HCT116 (cell line): ENCODE measurements around the gene VASN. TPM values are rescaled to one million over a fixed set of nuclear protein-coding genes. Genes with fewer than 3 reads are reported as not detected.

Experiments
- ATAC-seq: fragments of 200-7000 bp; cut with Tn5 transposase; 2 replicates; pipeline ENCODE4 v1.9.1; 2020; ENCODE audit warnings: mild to moderate bottlenecking, moderate library complexity
- BruUV-seq: library from RNA; stranded (reverse); fragments of 400-500 nt; replicated peaks from 2 replicates; lab custom pipeline; 2021; lab: Mats Ljungman, UMichigan
- CTCF ChIA-PET: fragments of 300-600 bp; sonication (Branson Sonifier 250); formaldehyde crosslinking; loops from one replicate; lab custom pipeline; 2021; ENCODE audit warnings: antibody characterized with exemption; lab: Charles Lee
- POLR2A ChIA-PET: fragments of 300-600, 350-600 bp; sonication (Branson Sonifier 250); formaldehyde crosslinking; loops from one replicate; lab custom pipeline; 2021; ENCODE audit warnings: antibody characterized with exemption; lab: Charles Lee
- RAD21 ChIA-PET, 2 experiments: fragments of 300-600 bp; sonication (Branson Sonifier 250); formaldehyde crosslinking; loops; one replicate each; lab custom pipeline; 2023; ENCODE audit warnings: low total read pairs in 2 of 2; ENCODE audit not compliant: uncharacterized antibody in 2 of 2, unreplicated experiment in 2 of 2, low non-redundant PET in 1 of 2; lab: Charles Lee
- DNase-seq: peaks from one replicate; pipeline ENCODE4 v3.0.0-alpha.2; 2010; ENCODE audit warnings: low read depth, low spot score
- H2AFZ ChIP-seq: fragments of 200-600 bp; shearing (Covaris generic), sonication (generic); 2 replicates; pipeline ENCODE4 v1.6.1; 2017; ENCODE audit warnings: low read depth, mixed run types, mixed read lengths, antibody characterized with exemption, low read length; ENCODE audit not compliant: poor library complexity, severe bottlenecking
- H3K27ac ChIP-seq: 2 replicates; pipeline ENCODE4 v1.5.1; 2012; ENCODE audit warnings: low read depth, low read length
- H3K27me3 ChIP-seq: fragments of 200-600 bp; sonication (generic); 2 replicates; pipeline ENCODE4 v1.6.1; 2016; ENCODE audit warnings: mixed run types, low read length, mixed read lengths; ENCODE audit not compliant: insufficient read depth
- H3K36me3 ChIP-seq, 2 experiments: fragments of 200-500 bp in 1 of 2; fragments of 200-600 bp in 1 of 2; sonication (Bioruptor generic) in 1 of 2; sonication (generic) in 1 of 2; 2 replicates each; pipeline versions ENCODE4 v1.5.1 to v1.6.1; 2014 to 2016; ENCODE audit warnings: low read length in 2 of 2, inconsistent platforms in 1 of 2, mixed read lengths in 1 of 2, mixed run types in 1 of 2; ENCODE audit not compliant: insufficient read depth in 2 of 2, control insufficient read depth in 1 of 2
- H3K4me1 ChIP-seq, 2 experiments: fragments of 200-600 bp in 1 of 2; sonication (generic) in 1 of 2; 2 replicates each; pipeline versions ENCODE4 v1.5.1 to v1.6.1; 2012 to 2017; ENCODE audit warnings: low read length in 2 of 2, inconsistent platforms in 1 of 2, mild to moderate bottlenecking in 1 of 2, mixed read lengths in 1 of 2, mixed run types in 1 of 2, moderate library complexity in 1 of 2; ENCODE audit not compliant: insufficient read depth in 2 of 2, control insufficient read depth in 1 of 2
- H3K4me2 ChIP-seq: fragments of 200-600 bp; sonication (generic); 2 replicates; pipeline ENCODE4 v1.6.1; 2017; ENCODE audit warnings: mixed run types, low read length, mixed read lengths
- H3K4me3 ChIP-seq, 2 experiments: fragments of 200-600 bp in 1 of 2; sonication (generic) in 1 of 2; replicated peaks in 1 of 2; 2 replicates each; pipeline ENCODE4 v1.5.1; 2011 to 2016; ENCODE audit warnings: low read length in 2 of 2, control low read depth in 1 of 2, low read depth in 1 of 2, mild to moderate bottlenecking in 1 of 2, mixed read lengths in 1 of 2, mixed run types in 1 of 2
- H3K79me2 ChIP-seq: fragments of 200-600 bp; sonication (generic); 2 replicates; pipeline ENCODE4 v1.6.1; 2017; ENCODE audit warnings: mild to moderate bottlenecking, mixed run types, low read length, moderate library complexity, mixed read lengths; ENCODE audit not compliant: insufficient read depth
- H3K9ac ChIP-seq: fragments of 200-600 bp; sonication (generic); 2 replicates; pipeline ENCODE4 v1.6.1; 2016; ENCODE audit warnings: low read length, mixed read lengths
- H3K9me2 ChIP-seq: fragments of 200-600 bp; sonication (generic), shearing (Covaris generic); 2 replicates; pipeline ENCODE4 v1.6.1; 2017; ENCODE audit warnings: mixed run types, mild to moderate bottlenecking, moderate library complexity; ENCODE audit not compliant: insufficient read depth
- H3K9me3 ChIP-seq, 2 experiments: fragments of 200-500 bp in 1 of 2; fragments of 200-600 bp in 1 of 2; sonication (Bioruptor generic) in 1 of 2; sonication (generic) in 1 of 2; 2 replicates each; pipeline ENCODE4 v1.6.1; 2014 to 2017; ENCODE audit warnings: low read length in 2 of 2, mixed read lengths in 2 of 2, inconsistent platforms in 1 of 2, low read depth in 1 of 2, mild to moderate bottlenecking in 1 of 2, mixed run types in 1 of 2, moderate library complexity in 1 of 2; ENCODE audit not compliant: control insufficient read depth in 1 of 2, insufficient read depth in 1 of 2
- H4K20me1 ChIP-seq: fragments of 200-600 bp; sonication (generic), shearing (Covaris generic); 2 replicates; pipeline ENCODE4 v1.6.1; 2017; ENCODE audit warnings: mixed run types, mild to moderate bottlenecking, moderate library complexity; ENCODE audit not compliant: insufficient read depth
- EGR1 ChIP-seq: IDR thresholded peaks from 2 replicates; pipeline ENCODE4 v1.6.1; 2012; ENCODE audit warnings: low read depth
- EZH2 ChIP-seq: fragments of 200-600 bp; sonication (generic); IDR thresholded peaks from 2 replicates; pipeline ENCODE4 v1.6.1; 2017; ENCODE audit warnings: antibody characterized with exemption, mixed run types
- JUND ChIP-seq: IDR thresholded peaks from 2 replicates; pipeline ENCODE4 v1.6.1; 2012
- MAX ChIP-seq: IDR thresholded peaks from 2 replicates; pipeline ENCODE4 v1.6.1; 2012
- POLR2A ChIP-seq: IDR thresholded peaks from 2 replicates; pipeline ENCODE4 v1.7.0; 2011; ENCODE audit warnings: borderline replicate concordance; ENCODE audit not compliant: insufficient read depth, insufficient read length; ENCODE audit errors: extremely low read depth
- POLR2AphosphoS5 ChIP-seq: IDR thresholded peaks from 2 replicates; pipeline ENCODE4 v1.6.1; 2011; ENCODE audit warnings: mild to moderate bottlenecking, low read depth, low read length, moderate library complexity
- SIN3A ChIP-seq: IDR thresholded peaks from 2 replicates; pipeline ENCODE4 v1.6.1; 2012; ENCODE audit warnings: low read depth
- SP1 ChIP-seq: IDR thresholded peaks from 2 replicates; pipeline ENCODE4 v1.6.1; 2012; ENCODE audit warnings: low read depth
- TCF7L2 ChIP-seq: IDR thresholded peaks from 2 replicates; pipeline ENCODE4 v1.7.0; 2011; ENCODE audit warnings: borderline replicate concordance, inconsistent platforms; ENCODE audit not compliant: insufficient read depth, insufficient read length; ENCODE audit errors: extremely low read depth
- YY1 ChIP-seq: IDR thresholded peaks from 2 replicates; pipeline ENCODE4 v1.6.1; 2011; ENCODE audit warnings: low read length, low read depth, moderate library complexity, mild to moderate bottlenecking; ENCODE audit not compliant: insufficient replicate concordance; ENCODE audit errors: extremely low read depth
- ZFX ChIP-seq: fragments of 450-650 bp; IDR thresholded peaks from 2 replicates; pipeline ENCODE4 v1.6.1; 2017
- ZNF274 ChIP-seq: fragments of 200-500 bp; sonication (Bioruptor generic); IDR thresholded peaks from 2 replicates; pipeline ENCODE4 v1.6.1; 2014; ENCODE audit warnings: mild to moderate bottlenecking, low read depth, low read length, inconsistent platforms
- intact Hi-C: fragments of 100-400 bp; cut with micrococcal nuclease; formaldehyde crosslinking; loops from 2 replicates; pipeline ENCODE4 v1.10.0; 2022
- total RNA-seq: library from RNA; stranded (reverse); gene quantifications from one replicate; pipeline ENCODE4 v1.2.1, GENCODE V29; 2021; ENCODE audit not compliant: unreplicated experiment
- TF ChIP-seq, protein P1 (sequence below): IDR thresholded peaks from 2 replicates; pipeline ENCODE4 v1.6.1; 2011; ENCODE audit warnings: mild to moderate bottlenecking, low read length, moderate library complexity; ENCODE audit not compliant: insufficient replicate concordance; ENCODE audit errors: extremely low read depth
- TF ChIP-seq, protein P2 (sequence below): IDR thresholded peaks from 2 replicates; pipeline ENCODE4 v1.6.1; 2012; ENCODE audit warnings: low read depth

Gene VASN
- total RNA-seq, 1 experiment from 2014 or later: 6.3 TPM

- Histone ChIP-seq H3K36me3 (no peaks in the 10 kb centered on the region), H3K9ac (no peak overlapping the region), H3K4me2 (no peak overlapping the region), H3K79me2 (peaks cover 91% of the 10 kb centered on the region), H3K27me3 (no peaks in the 10 kb centered on the region), H2AFZ (no peak overlapping the region), H3K27ac (peak overlapping the region; percentile 5; the same call in 1 of the 2 replicates), H3K4me1 (peaks cover 16 to 49% of the 10 kb centered on the region in 2 experiments; a peak in 3 of 4 replicates), H3K9me3 (no peaks in the 10 kb centered on the region), H3K9me2 (no peaks in the 10 kb centered on the region), H3K4me3 (no peak overlapping the region), H4K20me1 (no peaks in the 10 kb centered on the region)
- ChIA-PET POLR2A (no interaction called here), CTCF (interaction anchor here (1.2 kb wide), 2 partner anchors 14 to 35 kb away, joined by 3 to 4 read pairs; no protein-coding TSS in a partner anchor), RAD21 (interaction anchor here in 1 of 2 experiments (1.0 kb wide), 1 partner anchor 18 kb away, joined by 3 read pairs; no protein-coding TSS in a partner anchor)
- BruUV-seq: no TSS peak
- ATAC-seq (peak; percentile 49; the same call in 1 of the 2 replicates), DNase-seq (no peak)
- intact Hi-C loops: no loop called here
- TF ChIP-seq ZFX (no peak), ZNF274 (no peak), TCF7L2 (no peak), EGR1 (no peak), YY1 (no peak), MAX (no peak), EZH2 (no peak), SIN3A (no peak), POLR2AphosphoS5 (no peak), SP1 (no peak), JUND (no peak), POLR2A (no peak)
- TF ChIP-seq, protein P1, sequence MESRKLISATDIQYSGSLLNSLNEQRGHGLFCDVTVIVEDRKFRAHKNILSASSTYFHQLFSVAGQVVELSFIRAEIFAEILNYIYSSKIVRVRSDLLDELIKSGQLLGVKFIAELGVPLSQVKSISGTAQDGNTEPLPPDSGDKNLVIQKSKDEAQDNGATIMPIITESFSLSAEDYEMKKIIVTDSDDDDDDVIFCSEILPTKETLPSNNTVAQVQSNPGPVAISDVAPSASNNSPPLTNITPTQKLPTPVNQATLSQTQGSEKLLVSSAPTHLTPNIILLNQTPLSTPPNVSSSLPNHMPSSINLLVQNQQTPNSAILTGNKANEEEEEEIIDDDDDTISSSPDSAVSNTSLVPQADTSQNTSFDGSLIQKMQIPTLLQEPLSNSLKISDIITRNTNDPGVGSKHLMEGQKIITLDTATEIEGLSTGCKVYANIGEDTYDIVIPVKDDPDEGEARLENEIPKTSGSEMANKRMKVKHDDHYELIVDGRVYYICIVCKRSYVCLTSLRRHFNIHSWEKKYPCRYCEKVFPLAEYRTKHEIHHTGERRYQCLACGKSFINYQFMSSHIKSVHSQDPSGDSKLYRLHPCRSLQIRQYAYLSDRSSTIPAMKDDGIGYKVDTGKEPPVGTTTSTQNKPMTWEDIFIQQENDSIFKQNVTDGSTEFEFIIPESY: no peak
- TF ChIP-seq, protein P2, sequence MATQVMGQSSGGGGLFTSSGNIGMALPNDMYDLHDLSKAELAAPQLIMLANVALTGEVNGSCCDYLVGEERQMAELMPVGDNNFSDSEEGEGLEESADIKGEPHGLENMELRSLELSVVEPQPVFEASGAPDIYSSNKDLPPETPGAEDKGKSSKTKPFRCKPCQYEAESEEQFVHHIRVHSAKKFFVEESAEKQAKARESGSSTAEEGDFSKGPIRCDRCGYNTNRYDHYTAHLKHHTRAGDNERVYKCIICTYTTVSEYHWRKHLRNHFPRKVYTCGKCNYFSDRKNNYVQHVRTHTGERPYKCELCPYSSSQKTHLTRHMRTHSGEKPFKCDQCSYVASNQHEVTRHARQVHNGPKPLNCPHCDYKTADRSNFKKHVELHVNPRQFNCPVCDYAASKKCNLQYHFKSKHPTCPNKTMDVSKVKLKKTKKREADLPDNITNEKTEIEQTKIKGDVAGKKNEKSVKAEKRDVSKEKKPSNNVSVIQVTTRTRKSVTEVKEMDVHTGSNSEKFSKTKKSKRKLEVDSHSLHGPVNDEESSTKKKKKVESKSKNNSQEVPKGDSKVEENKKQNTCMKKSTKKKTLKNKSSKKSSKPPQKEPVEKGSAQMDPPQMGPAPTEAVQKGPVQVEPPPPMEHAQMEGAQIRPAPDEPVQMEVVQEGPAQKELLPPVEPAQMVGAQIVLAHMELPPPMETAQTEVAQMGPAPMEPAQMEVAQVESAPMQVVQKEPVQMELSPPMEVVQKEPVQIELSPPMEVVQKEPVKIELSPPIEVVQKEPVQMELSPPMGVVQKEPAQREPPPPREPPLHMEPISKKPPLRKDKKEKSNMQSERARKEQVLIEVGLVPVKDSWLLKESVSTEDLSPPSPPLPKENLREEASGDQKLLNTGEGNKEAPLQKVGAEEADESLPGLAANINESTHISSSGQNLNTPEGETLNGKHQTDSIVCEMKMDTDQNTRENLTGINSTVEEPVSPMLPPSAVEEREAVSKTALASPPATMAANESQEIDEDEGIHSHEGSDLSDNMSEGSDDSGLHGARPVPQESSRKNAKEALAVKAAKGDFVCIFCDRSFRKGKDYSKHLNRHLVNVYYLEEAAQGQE: no peak
Measured at GRCh38 chr16:4323845-4324488, 47.7 kb upstream of the VASN start.
